ENCODE measurements around the gene AFF2. TPM values are rescaled to one million over a fixed set of nuclear protein-coding genes. Genes with fewer than 3 reads are reported as not detected.

AFF2 gene
- polyA plus RNA-seq, 1 of the 3 experiments (the other 2 are of a cell fraction): not detected

- TF ChIP-seq TAF1 (IDR thresholded peaks at IDR 0.05; ENCODE audit: borderline replicate concordance, low read depth, low read length): no peak
Measured at GRCh38 chrX:148580016-148580415, 79.6 kb downstream of the AFF2 start (continued).

- Histone ChIP-seq H3K27me3 (ENCODE audit: insufficient read depth) (no peaks in the 10 kb centered on the region), H3K27ac (ENCODE audit: low read depth in 2 of 2, low read length in 1 of 2) (no peak overlapping the region), H3K4me2 (no peak overlapping the region), H4K20me1 (ENCODE audit: insufficient read depth) (no peaks in the 10 kb centered on the region), H3K4me3 (ENCODE audit: low read depth in 2 of 2, low read length in 1 of 2) (no peak overlapping the region), H3K79me2 (ENCODE audit: insufficient read depth) (no peaks in the 10 kb centered on the region), H3K4me1 (ENCODE audit: control insufficient read depth in 1 of 2, insufficient read depth in 2 of 2, low read depth in 1 of 2, low read length in 1 of 2) (no peaks in the 10 kb centered on the region), H3F3A (replicated peaks; ENCODE audit: insufficient read depth) (peaks cover 9% of the 10 kb centered on the region), H3K9ac (no peak overlapping the region), H3K36me3 (replicated peaks in 1 of 2; ENCODE audit: control insufficient read depth in 1 of 2, insufficient read depth in 2 of 2, low read length in 1 of 2) (no peaks in the 10 kb centered on the region), H2AFZ (ENCODE audit: low read depth) (no peak overlapping the region), H3K9me3 (no peaks in the 10 kb centered on the region), H3K9me2 (no peaks in the 10 kb centered on the region)
- DNase-seq: no peak
- ChIA-PET POLR2A (no interaction called here), CTCF (no interaction called here)
- TF ChIP-seq MEF2A (IDR thresholded peaks at IDR 0.05; ENCODE audit: borderline replicate concordance, low read depth) (no peak), TCF12 (IDR thresholded peaks at IDR 0.05) (no peak), TAF1 (IDR thresholded peaks at IDR 0.05; ENCODE audit: borderline replicate concordance, low read depth, low read length) (no peak), MXI1 (IDR thresholded peaks at IDR 0.05; ENCODE audit: low read depth, low read length) (no peak), RXRA (IDR thresholded peaks at IDR 0.05; ENCODE audit: borderline replicate concordance, low read depth) (no peak), GATA2 (CRISPR knock-in tag; IDR thresholded peaks at IDR 0.05) (no peak), REST (IDR thresholded peaks at IDR 0.05; ENCODE audit: low read depth, low read length) (no peak), SIN3A (IDR thresholded peaks at IDR 0.05; ENCODE audit: borderline replicate concordance, low read depth, low read length) (no peak), SMC3 (IDR thresholded peaks at IDR 0.05; ENCODE audit: low read depth, low read length) (no peak)
Measured at GRCh38 chrX:148582353-148582752, 81.9 kb downstream of the AFF2 start.

GRCh38 chrX:148588649-148589310 lies 88.4 kb downstream of the AFF2 start:
- Histone ChIP-seq H3K9me3 (no peaks in the 10 kb centered on the region), H3K9ac (no peak overlapping the region), H3K79me2 (ENCODE audit: insufficient read depth) (no peaks in the 10 kb centered on the region), H3K4me3 (ENCODE audit: low read depth in 2 of 2, low read length in 1 of 2) (no peak overlapping the region), H3K36me3 (replicated peaks in 1 of 2; ENCODE audit: control insufficient read depth in 1 of 2, insufficient read depth in 2 of 2, low read length in 1 of 2) (no peaks in the 10 kb centered on the region), H3K4me2 (no peak overlapping the region), H2AFZ (ENCODE audit: low read depth) (no peak overlapping the region), H4K20me1 (ENCODE audit: insufficient read depth) (no peaks in the 10 kb centered on the region), H3K27ac (ENCODE audit: low read depth in 2 of 2, low read length in 1 of 2) (no peak overlapping the region), H3K9me2 (no peaks in the 10 kb centered on the region), H3F3A (replicated peaks; ENCODE audit: insufficient read depth) (no peaks in the 10 kb centered on the region), H3K27me3 (ENCODE audit: insufficient read depth) (no peaks in the 10 kb centered on the region), H3K4me1 (ENCODE audit: control insufficient read depth in 1 of 2, insufficient read depth in 2 of 2, low read depth in 1 of 2, low read length in 1 of 2) (no peaks in the 10 kb centered on the region)
- POLR2A ChIA-PET: no interaction called here
- 0% methylated on average over 6 of the region's 6 CpGs for WGBS (ENCODE audit: low lambda C conversion rate)
- CTCF ChIA-PET: interaction anchor here (0.9 kb wide), 1 partner anchor 58 kb away, joined by 3 read pairs; no protein-coding TSS in a partner anchor
- DNase-seq: no peak
- TF ChIP-seq GATA2 (CRISPR knock-in tag; IDR thresholded peaks at IDR 0.05): no peak
- no peak for TF ChIP-seq REST (IDR thresholded peaks at IDR 0.05; ENCODE audit: low read depth, low read length)
- no peak for TF ChIP-seq TEAD4 (IDR thresholded peaks at IDR 0.05; ENCODE audit: borderline replicate concordance, insufficient read depth)
- no peak for TF ChIP-seq IRF3 (IDR thresholded peaks at IDR 0.05; ENCODE audit: low read depth, low read length)
- no peak for TF ChIP-seq RXRA (IDR thresholded peaks at IDR 0.05; ENCODE audit: borderline replicate concordance, low read depth)
- no peak for TF ChIP-seq PBX3 (IDR thresholded peaks at IDR 0.05)
- no peak for TF ChIP-seq YY1 (IDR thresholded peaks at IDR 0.05; ENCODE audit: low read depth)
- TF ChIP-seq RCOR1 (IDR thresholded peaks at IDR 0.05; ENCODE audit: low read length): no peak
- TF ChIP-seq, protein P1, sequence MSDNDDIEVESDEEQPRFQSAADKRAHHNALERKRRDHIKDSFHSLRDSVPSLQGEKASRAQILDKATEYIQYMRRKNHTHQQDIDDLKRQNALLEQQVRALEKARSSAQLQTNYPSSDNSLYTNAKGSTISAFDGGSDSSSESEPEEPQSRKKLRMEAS (IDR thresholded peaks at IDR 0.05; ENCODE audit: low read depth): no peak

All from SK-N-SH (cell line).